HG03025 (cell line): Measurements from ENCODE around the gene FAAP20.
A peak's percentile ranks its signal among the peaks of the same experiment; 100 is the strongest.

Source experiments
- ATAC-seq: cut with Tn5 transposase; IDR thresholded peaks from one replicate; pipeline ENCODE4 v1.9.1; 2021; ENCODE audit warnings: mild to moderate bottlenecking, moderate library complexity; ENCODE audit not compliant: unreplicated experiment, low FRiP score

FAAP20 gene

GRCh38 chr1:2230781-2231531 is 36.4 kb upstream of the FAAP20 start:
- no peak for ATAC-seq

DNA sequence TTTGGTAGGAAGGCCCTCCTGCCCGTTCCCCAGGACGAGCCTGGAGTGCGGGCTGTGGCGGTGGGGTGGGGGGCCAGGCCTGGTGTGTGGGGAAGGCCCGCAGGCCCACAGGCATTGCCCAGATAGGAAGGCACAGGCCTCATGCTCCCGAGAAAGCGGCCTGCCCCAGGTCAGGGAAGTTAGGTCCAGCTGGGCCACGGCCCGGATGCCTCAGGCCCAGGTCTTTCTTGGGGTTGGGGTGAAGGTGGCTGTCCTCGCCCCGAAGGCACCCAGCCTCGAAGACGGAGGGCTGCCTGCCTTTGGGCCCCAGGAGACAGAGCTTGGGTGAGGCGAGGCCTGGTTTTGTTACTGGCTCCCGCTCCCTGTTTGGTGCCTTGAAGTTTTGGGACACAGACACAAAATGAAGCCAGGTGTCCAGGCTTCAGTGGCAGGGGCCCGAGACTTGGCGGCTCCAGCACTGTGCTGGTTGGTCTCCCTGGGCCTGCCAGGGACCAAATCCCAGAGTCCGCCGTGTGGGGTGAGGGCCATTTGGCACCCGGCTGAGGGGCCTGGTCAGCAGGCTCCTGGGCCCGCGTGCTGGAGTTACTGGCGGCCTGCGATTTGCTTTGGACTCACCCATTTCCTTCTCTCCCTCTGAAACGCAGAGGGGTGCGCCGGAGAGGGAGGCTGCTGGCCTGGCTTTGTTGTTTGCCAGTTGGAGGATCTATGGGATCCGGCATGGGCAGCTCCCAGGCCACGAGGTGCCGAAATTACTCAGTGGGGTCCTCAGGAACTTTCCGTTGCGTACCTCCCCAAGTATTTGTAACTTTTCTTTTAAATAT is 35.5 kb upstream of the FAAP20 start:
- ATAC-seq = no peak

DNA sequence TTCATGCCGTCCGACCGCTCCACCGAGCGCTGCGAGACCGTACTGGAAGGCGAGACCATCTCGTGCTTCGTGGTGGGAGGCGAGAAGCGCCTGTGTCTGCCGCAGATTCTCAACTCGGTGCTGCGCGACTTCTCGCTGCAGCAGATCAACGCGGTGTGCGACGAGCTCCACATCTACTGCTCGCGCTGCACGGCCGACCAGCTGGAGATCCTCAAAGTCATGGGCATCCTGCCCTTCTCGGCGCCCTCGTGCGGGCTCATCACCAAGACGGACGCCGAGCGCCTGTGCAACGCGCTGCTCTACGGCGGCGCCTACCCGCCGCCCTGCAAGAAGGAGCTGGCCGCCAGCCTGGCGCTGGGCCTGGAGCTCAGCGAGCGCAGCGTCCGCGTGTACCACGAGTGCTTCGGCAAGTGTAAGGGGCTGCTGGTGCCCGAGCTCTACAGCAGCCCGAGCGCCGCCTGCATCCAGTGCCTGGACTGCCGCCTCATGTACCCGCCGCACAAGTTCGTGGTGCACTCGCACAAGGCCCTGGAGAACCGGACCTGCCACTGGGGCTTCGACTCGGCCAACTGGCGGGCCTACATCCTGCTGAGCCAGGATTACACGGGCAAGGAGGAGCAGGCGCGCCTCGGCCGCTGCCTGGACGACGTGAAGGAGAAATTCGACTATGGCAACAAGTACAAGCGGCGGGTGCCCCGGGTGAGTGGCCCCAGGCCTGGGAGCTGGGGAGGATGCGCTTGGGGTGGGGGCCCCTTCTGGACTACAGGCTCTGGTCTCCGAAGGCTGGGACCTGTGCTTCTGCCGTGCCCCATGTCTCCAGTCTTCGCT is 34.7 kb upstream of the FAAP20 start:
- ATAC-seq = no peak

DNA sequence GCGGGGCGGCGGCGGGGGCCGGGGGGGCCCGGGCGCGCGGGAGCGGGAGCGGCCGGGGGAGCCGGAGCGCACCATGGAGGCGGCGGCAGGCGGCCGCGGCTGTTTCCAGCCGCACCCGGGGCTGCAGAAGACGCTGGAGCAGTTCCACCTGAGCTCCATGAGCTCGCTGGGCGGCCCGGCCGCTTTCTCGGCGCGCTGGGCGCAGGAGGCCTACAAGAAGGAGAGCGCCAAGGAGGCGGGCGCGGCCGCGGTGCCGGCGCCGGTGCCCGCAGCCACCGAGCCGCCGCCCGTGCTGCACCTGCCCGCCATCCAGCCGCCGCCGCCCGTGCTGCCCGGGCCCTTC is 34.1 kb upstream of the FAAP20 start:
- ATAC-seq = no peak

DNA sequence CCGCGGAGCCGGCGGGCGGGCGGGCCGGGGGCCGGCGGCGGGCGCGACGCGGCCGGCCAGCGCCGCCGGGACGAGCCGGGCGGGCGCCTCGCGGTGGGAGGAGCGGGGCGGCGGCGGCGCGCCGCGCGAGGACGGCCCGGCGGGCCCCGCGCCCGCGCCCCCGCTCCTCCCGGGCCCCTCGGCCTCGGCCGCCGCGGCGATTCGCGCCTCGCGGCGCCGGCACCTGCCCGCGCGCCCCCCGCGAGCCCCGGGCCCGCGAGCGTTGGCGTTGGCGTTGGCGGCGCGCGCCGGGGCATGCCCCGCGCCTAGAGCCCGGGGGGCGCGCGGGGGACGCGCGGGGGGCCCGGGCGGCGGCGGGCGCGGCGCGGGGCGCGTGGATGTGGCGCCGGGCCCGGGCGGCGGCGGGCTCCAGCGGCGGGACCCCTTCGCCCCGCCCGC is 33.6 kb upstream of the FAAP20 start, which contains the start of gene SKI:
TSS of gene SKI (plus strand) at position 163 of the 438 bp plus-strand sequence. CDS start 448 bp downstream, outside the sequence.
- ATAC-seq = peak; percentile 1

- peak; percentile 70 for ATAC-seq
Observed at GRCh38 chr1:2227346-2228156, 33.0 kb upstream of the FAAP20 start.

- peak; percentile 4 for ATAC-seq
Observed at GRCh38 chr1:2226525-2227345, 32.2 kb upstream of the FAAP20 start.

- ATAC-seq = no peak
Observed at GRCh38 chr1:2224631-2225428, 30.3 kb upstream of the FAAP20 start.

DNA sequence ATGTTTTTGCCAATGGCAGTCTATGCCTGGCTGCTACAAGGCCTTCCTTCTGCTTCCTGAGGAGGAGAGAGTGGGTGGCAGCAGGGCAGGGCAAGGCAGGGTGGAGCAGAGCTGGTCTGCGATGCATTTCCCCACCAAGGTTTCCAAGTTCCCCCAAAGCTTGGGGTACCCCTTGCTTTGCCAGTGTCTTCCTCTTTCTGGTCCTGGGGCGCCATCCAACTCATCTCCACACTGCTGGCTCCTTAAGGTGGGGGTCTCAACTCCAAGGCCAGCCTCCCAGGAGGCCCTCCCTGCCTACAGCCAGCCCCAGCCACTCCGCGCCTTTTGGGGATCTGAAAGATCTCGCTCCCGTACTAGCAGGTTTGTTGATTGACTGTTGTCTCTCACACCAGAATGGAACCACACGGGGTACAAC is 29.6 kb upstream of the FAAP20 start:
- no peak for ATAC-seq

GRCh38 chr1:2221271-2221670 is 26.7 kb upstream of the FAAP20 start:
- ATAC-seq = no peak

- no peak for ATAC-seq
Observed at GRCh38 chr1:2216767-2217058, 22.1 kb upstream of the FAAP20 start.

GRCh38 chr1:2215909-2216766 is 21.6 kb upstream of the FAAP20 start:
- ATAC-seq = no peak

- no peak for ATAC-seq
Observed at GRCh38 chr1:2215329-2215728, 20.8 kb upstream of the FAAP20 start.

DNA sequence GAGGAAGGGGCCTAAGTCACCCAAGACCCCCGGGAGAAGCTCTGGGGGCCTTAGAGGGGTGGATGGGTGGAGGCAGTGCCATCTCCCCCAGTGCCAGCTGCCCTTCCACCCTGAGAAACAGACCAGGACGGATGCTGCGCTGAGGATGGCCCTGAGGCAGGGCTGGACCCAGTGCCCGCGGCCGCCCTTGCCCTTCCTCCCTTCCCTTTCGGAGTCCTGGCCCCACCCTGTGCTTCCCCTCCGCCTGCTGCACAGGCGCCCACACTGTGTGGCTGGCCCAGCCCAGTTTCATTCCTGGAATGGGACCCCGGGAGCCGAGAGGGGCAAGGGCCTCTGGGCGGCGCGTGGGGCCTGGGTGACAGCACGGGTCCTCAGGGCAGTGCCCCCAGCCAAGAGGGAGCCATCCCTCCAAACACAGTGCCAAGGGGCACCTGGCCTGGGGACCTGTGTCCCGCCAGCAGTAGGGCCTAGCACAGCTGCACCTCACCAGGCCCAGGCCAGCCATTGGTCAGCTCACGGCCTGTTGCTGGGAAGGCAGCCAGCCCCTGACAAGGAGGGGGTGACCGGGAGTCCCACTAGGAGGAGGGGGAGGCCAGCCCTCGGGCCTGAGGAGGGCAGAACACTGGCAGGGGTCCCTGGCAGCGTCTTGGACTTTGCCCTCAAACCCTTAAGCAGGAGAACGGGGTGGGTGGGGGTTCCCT is 20.1 kb upstream of the FAAP20 start:
- no peak for ATAC-seq

GRCh38 chr1:2213576-2214505 is 19.3 kb upstream of the FAAP20 start:
- ATAC-seq = no peak
